GM20000 (cell line): ENCODE results near the gene SIRPB2.

Source experiments
- DNase-seq: peaks from one replicate; pipeline ENCODE4 v3.0.0; 2012; ENCODE audit warnings: low spot score
- TF ChIP-seq, protein P1 (sequence below): IDR thresholded peaks from 2 replicates; pipeline ENCODE4 v1.5.1; 2012; ENCODE audit warnings: mild to moderate bottlenecking, control low read depth; ENCODE audit errors: extremely low read depth, missing control alignments

SIRPB2 gene

DNA sequence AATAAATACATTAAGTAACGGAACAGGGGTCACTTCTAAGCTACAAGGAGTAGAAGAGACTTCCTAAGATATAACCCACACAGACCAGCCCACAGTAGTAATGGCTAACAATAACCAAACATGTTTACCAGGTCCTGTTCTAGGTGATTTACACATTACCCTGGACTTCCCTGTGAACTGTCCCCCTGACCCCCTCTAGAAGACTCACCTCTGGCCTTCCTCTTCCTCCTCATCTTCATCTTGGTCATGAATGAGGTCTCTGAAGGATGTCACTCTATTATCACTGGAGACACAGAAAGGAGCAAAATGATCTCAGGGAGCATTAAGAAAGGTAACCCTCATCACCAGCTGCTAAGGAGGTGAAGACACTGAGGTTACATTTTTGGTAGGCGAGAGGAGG is 33.2 kb downstream of the SIRPB2 start:
- no peak for DNase-seq

DNA sequence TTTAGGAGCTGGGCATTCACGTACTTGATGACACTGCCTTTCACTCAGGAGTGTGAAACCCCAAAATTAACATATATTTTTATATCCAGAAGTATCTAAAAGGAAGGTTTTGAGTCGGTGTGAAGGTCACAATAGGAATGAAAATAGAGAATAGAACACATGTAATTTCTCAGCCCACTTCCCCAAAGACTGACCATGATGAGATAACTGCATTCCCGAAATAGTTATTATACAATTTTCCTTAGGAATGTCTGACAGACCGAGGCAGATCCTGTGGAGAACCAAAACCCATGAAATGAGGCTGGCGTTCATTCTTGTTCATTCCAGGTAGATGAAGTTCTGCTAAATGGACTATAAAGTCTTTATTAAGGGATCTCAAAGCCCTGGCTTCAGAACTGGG is 34.9 kb downstream of the SIRPB2 start:
- no peak for DNase-seq
- TF ChIP-seq, protein P1, sequence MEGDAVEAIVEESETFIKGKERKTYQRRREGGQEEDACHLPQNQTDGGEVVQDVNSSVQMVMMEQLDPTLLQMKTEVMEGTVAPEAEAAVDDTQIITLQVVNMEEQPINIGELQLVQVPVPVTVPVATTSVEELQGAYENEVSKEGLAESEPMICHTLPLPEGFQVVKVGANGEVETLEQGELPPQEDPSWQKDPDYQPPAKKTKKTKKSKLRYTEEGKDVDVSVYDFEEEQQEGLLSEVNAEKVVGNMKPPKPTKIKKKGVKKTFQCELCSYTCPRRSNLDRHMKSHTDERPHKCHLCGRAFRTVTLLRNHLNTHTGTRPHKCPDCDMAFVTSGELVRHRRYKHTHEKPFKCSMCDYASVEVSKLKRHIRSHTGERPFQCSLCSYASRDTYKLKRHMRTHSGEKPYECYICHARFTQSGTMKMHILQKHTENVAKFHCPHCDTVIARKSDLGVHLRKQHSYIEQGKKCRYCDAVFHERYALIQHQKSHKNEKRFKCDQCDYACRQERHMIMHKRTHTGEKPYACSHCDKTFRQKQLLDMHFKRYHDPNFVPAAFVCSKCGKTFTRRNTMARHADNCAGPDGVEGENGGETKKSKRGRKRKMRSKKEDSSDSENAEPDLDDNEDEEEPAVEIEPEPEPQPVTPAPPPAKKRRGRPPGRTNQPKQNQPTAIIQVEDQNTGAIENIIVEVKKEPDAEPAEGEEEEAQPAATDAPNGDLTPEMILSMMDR: no peak

More for the DNA sequence above, 33.2 kb downstream of the SIRPB2 start:
- TF ChIP-seq, protein P1: no peak

DNA sequence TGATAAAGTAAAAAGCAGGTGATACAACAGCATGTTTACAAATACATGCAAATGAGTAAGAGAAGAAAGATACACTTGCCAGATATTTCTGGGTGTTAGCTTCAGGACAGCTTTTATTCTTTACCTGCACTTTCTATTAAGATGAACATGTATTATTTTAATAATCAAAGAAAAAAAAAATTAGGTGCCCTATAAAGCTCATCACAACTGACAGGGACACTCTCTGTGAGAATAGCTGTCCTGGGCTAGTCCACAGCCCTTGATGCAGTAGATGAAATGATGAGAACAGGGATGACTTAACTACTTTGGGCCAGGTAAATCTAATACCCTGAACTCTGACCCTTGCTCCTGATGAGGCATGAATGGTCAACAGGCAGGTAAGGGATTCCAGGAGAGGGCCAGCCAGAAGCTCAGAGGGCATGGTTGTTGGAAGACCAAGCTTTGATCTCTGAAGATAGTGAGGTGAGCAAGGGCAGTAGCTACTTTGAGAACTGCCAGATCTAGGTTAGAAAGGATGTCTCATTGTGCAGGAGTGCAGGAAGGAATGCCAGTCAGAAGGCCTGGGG is 40.2 kb downstream of the SIRPB2 start:
- DNase-seq: no peak
- TF ChIP-seq, protein P1: no peak

DNA sequence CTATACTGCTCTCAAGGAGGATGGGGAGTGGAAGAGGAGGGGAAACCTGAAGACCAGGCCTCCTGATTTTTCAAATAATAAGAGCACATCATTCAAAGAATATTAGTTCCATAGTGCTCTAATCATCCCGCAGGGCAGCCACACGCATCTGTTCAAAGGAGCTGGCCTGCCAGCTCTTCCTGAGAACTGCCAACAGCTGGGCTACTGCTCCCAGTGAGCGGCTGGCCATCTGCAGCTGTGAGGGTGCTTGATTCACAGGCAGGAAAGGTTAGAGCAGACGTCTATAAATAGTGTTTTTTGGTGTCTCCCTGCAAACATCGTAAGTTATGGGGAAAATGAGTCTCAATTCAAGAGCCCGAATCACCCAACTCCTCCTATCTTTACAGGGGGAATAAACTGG is 41.9 kb downstream of the SIRPB2 start:
- no peak for DNase-seq
- TF ChIP-seq, protein P1: no peak

DNA sequence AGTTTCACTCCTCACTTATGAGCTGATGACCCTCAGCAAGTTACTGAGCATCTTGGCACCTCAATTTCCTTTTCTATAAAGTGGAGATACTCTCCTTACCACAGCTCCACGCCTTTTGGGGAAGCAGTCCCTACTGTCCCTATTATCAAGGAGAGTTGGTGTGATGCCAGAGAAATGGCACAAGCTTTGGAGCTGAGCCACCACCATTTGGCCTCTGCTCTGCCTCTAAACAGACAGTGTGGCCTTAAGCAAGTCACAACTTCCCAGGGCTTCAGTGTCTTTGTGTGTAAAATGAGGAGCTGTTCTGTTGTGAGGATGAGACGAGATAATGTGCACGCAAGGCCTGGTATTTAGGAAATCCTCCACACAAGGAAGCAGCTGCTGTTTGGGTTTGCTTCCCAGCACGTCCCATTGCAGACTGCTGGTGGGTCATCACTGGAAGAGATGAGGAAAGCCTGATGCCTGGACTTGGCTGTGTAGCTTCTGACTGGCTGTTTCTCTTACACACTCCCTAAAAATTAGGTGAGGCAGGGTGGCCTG is 43.1 kb downstream of the SIRPB2 start:
- TF ChIP-seq, protein P1: no peak
- DNase-seq: no peak

DNA sequence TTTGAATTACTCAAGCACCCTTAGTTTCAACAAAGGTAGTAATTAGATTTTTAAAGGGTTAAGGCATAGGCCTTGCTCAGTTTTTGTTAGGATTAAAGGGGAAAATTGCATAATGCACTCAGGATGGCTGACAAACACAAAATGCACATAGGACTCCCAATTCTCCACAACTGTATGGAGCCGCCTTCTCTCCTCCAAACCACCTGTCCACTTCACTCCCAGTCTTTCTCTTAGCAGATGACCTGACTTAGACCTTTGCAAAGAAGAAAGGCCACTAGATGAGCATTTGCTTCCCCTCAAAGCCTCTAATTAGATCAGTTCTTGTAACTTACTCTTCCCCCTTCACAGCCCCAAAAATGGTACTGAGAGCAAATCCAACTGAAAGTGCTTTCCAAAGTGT is 44.7 kb downstream of the SIRPB2 start:
- TF ChIP-seq, protein P1: no peak
- DNase-seq: no peak

DNA sequence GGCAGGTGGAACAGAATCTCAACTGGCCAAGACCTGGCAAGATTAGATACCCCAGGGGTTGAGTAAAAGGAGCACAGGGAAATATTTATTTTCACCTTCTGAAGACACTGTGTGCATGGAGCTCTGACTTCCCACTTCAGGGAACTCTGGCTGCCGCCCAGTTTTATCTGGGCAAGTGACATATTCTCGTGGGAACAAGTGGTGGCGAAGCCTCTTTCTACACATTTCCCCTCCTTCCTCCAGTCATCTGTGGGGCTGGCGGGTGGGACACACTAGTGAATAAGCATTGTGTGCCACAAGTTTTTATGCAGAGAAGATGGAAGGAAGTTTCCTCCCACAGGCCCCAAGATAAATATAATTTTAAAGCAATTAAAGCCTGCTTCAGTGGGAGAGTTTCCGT is 48.1 kb downstream of the SIRPB2 start:
- TF ChIP-seq, protein P1: no peak
- DNase-seq: no peak
